Astrocyte (in vitro differentiated cells and primary cell): ENCODE results near the gene RASGRP3. TPM values are rescaled to one million over a fixed set of nuclear protein-coding genes. Genes with fewer than 3 reads are reported as not detected.

Experiments
- DNase-seq: peaks from one replicate; pipeline ENCODE4 v3.0.0-alpha.2; 2010; ENCODE audit warnings: low read depth
- FAIRE-seq: peaks from 2 replicates; lab custom pipeline; 2011; peaks lifted over from hg19 to GRCh38; lab: Jason Lieb, UNC
- H2AFZ ChIP-seq: 2 replicates; pipeline ENCODE4 v1.6.0; 2012; ENCODE audit warnings: low read depth, low read length, inconsistent platforms
- H3K27ac ChIP-seq: 2 replicates; pipeline ENCODE4 v1.5.1; 2011; ENCODE audit warnings: low read depth, low read length, inconsistent platforms
- H3K27me3 ChIP-seq: 2 replicates; pipeline ENCODE4 v1.6.0; 2011; ENCODE audit warnings: low read length, inconsistent platforms; ENCODE audit not compliant: insufficient read depth
- H3K36me3 ChIP-seq: 2 replicates; pipeline ENCODE4 v1.5.1; 2011; ENCODE audit warnings: low read length, inconsistent platforms; ENCODE audit not compliant: insufficient read depth
- H3K4me1 ChIP-seq: 2 replicates; pipeline ENCODE4 v1.5.1; 2011; ENCODE audit warnings: low read length, inconsistent platforms; ENCODE audit not compliant: insufficient read depth
- H3K4me2 ChIP-seq: 2 replicates; pipeline ENCODE4 v1.6.0; 2012; ENCODE audit warnings: low read length, inconsistent platforms
- H3K4me3 ChIP-seq: 2 replicates; pipeline ENCODE4 v1.5.1; 2011; ENCODE audit warnings: low read depth, mild to moderate bottlenecking, low read length, inconsistent platforms; ENCODE audit not compliant: insufficient read depth
- H3K79me2 ChIP-seq: 2 replicates; pipeline ENCODE4 v1.6.0; 2012; ENCODE audit warnings: mild to moderate bottlenecking, low read length, inconsistent platforms; ENCODE audit not compliant: insufficient read depth
- H3K9ac ChIP-seq: 2 replicates; pipeline ENCODE4 v1.6.0; 2012; ENCODE audit warnings: mild to moderate bottlenecking, low read length, inconsistent platforms
- H3K9me3 ChIP-seq: 2 replicates; pipeline ENCODE4 v1.5.1; 2012; ENCODE audit warnings: low read depth, mild to moderate bottlenecking, low read length, inconsistent platforms; ENCODE audit not compliant: insufficient read depth
- H4K20me1 ChIP-seq: 2 replicates; pipeline ENCODE4 v1.6.0; 2012; ENCODE audit warnings: low read length, inconsistent platforms; ENCODE audit not compliant: insufficient read depth
- H3K27ac Mint-ChIP-seq: one replicate; pipeline ENCODE4 v1.8.0; 2021; ENCODE audit warnings: mild to moderate bottlenecking, mixed read lengths; ENCODE audit not compliant: unreplicated experiment
- H3K27me3 Mint-ChIP-seq: one replicate; pipeline ENCODE4 v1.8.0; 2021; ENCODE audit warnings: low read depth, mixed read lengths; ENCODE audit not compliant: unreplicated experiment
- H3K36me3 Mint-ChIP-seq: one replicate; pipeline ENCODE4 v1.8.0; 2021; ENCODE audit warnings: low read depth, mixed read lengths; ENCODE audit not compliant: unreplicated experiment
- H3K4me1 Mint-ChIP-seq: one replicate; pipeline ENCODE4 v1.8.0; 2021; ENCODE audit warnings: low read depth, mixed read lengths; ENCODE audit not compliant: unreplicated experiment
- H3K4me3 Mint-ChIP-seq: one replicate; pipeline ENCODE4 v1.8.0; 2021; ENCODE audit warnings: mild to moderate bottlenecking, moderate library complexity, mixed read lengths; ENCODE audit not compliant: unreplicated experiment
- H3K9me3 Mint-ChIP-seq: one replicate; pipeline ENCODE4 v1.8.0; 2021; ENCODE audit warnings: mild to moderate bottlenecking, mixed read lengths; ENCODE audit not compliant: unreplicated experiment
- EZH2 ChIP-seq: IDR thresholded peaks from 2 replicates; pipeline ENCODE4 v1.6.1; 2012; ENCODE audit warnings: mild to moderate bottlenecking, low read length, inconsistent platforms; ENCODE audit not compliant: insufficient read depth
- total RNA-seq: library from RNA; stranded (reverse); gene quantifications from 2 replicates; pipeline ENCODE4 v1.2.1, GENCODE V29; 2021
- TF ChIP-seq, protein P1 (sequence below): IDR thresholded peaks from 2 replicates; pipeline ENCODE4 v1.5.1; 2011; ENCODE audit warnings: low read depth, mild to moderate bottlenecking, inconsistent platforms, low read length, moderate library complexity; ENCODE audit not compliant: insufficient read depth

RASGRP3 gene
- total RNA-seq, 1 donor from 2014 or later, result 2.8 TPM

DNA sequence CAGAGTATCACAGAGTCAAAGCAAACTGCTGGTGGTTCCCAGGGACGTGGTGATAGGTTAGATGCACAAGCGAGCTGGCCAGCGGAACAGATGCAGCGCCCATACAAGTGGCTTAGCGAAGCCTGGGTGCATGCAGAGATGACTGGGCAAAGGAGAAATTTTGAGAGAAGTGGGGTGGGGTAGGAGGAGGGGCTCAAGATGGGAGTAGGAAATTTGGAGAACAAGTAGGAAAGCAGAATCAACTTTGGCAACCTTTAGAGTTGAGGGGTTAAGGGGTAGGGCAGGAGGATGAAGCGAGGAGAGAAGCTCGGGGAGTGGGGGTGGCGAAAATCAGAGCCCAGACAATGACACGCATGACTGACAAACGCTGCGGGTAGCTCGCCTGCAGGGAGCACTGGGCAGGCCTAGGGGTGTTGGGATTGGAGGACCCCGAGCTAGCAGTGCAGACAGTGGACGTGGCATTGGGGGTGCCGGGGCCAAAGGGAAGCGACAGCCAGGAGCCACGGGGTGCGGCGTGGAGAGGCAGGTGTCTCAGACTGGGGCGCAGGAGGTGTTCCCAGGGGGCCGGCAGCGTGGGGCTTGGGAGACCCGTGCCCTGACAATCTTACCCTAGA is 122.2 kb downstream of the RASGRP3 start:
- DNase-seq, result peak; percentile 45
- peak overlapping the region; percentile 90 for H3K27ac ChIP-seq

DNA sequence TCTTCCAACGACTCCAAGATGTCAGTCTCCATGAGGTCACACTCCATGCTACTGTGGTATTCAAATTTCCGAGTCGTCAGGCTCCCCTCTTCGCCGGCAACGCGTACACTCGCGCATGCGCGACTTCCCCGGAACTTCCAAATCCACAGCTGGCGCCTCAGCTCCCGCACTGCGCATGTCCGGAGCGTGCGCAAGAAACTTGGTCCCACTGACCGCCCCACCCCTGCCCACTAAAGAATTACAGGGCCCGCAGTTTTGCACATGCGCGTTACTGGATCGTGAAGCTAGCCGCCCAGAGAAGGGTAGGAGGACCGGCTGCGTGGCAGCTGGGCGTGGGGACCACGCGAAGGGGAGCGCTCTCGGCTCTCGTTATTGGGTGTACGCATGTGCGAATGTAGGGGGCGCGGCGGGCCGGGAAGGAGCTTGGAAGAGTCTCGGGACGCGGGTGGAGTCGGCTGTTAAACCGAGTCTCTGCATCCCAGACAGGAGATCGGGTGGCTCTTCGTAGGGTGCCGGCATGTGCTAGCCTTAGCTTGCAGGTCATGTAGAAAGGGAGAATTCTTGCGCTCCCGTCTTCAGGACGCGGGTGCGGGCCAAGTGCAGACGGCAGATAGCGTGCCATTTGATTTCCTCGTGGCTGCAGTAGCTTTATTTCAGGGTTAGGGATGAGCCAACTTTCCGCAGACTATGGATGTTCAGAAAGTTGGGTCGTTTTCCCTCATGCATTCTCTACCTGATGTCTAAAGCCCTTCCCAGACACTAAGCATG is 122.9 kb downstream of the RASGRP3 start, which contains the start of gene FAM98A:
TSS of gene FAM98A (minus strand) at position 125 of the 768 bp plus-strand sequence. CDS start at position 47, 78 bp downstream.
- Histone ChIP-seq H3K4me2 (peak within 1 kb of the TSS; percentile 90), H4K20me1 (peaks cover 22% of the 10 kb centered on the region), H3K9me3 (no peaks in the 10 kb centered on the region), H3K36me3 (peaks cover 4% of the 10 kb centered on the region), H3K9ac (peak within 1 kb of the TSS; percentile 94), H2AFZ (peak within 1 kb of the TSS; percentile 97), H3K27me3 (no peaks in the 10 kb centered on the region), H3K4me3 (peak within 1 kb of the TSS; percentile 84), H3K79me2 (peaks cover 46% of the 10 kb centered on the region), H3K27ac (peak within 1 kb of the TSS; percentile 90), H3K4me1 (peaks cover 10% of the 10 kb centered on the region)
- Mint-ChIP-seq H3K4me3 (peak within 1 kb of the TSS; percentile 99), H3K4me1 (peaks cover 24% of the 10 kb centered on the region), H3K27me3 (no peaks in the 10 kb centered on the region), H3K9me3 (no peaks in the 10 kb centered on the region), H3K36me3 (peaks cover 6% of the 10 kb centered on the region), H3K27ac (peak within 1 kb of the TSS; percentile 98)
- FAIRE-seq, result peak; percentile 23
- peak; percentile 94 for DNase-seq
- TF ChIP-seq EZH2, result no peak
- TF ChIP-seq, protein P1, sequence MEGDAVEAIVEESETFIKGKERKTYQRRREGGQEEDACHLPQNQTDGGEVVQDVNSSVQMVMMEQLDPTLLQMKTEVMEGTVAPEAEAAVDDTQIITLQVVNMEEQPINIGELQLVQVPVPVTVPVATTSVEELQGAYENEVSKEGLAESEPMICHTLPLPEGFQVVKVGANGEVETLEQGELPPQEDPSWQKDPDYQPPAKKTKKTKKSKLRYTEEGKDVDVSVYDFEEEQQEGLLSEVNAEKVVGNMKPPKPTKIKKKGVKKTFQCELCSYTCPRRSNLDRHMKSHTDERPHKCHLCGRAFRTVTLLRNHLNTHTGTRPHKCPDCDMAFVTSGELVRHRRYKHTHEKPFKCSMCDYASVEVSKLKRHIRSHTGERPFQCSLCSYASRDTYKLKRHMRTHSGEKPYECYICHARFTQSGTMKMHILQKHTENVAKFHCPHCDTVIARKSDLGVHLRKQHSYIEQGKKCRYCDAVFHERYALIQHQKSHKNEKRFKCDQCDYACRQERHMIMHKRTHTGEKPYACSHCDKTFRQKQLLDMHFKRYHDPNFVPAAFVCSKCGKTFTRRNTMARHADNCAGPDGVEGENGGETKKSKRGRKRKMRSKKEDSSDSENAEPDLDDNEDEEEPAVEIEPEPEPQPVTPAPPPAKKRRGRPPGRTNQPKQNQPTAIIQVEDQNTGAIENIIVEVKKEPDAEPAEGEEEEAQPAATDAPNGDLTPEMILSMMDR, result no peak

More for the DNA sequence above, 122.2 kb downstream of the RASGRP3 start:
- peak overlapping the region; percentile 85 for H2AFZ ChIP-seq
- peak overlapping the region; percentile 94 for H3K9ac ChIP-seq
- H3K4me2 ChIP-seq, result peak overlapping the region; percentile 90
- H3K27me3 Mint-ChIP-seq, result no peaks in the 10 kb centered on the region
- H3K4me3 Mint-ChIP-seq, result peak overlapping the region; percentile 99
- peaks cover 53% of the 10 kb centered on the region for H3K79me2 ChIP-seq
- TF ChIP-seq, protein P1, result no peak
- TF ChIP-seq EZH2, result no peak
- peak overlapping the region; percentile 79 for H3K4me3 ChIP-seq
- H4K20me1 ChIP-seq, result peaks cover 28% of the 10 kb centered on the region
- peaks cover 10% of the 10 kb centered on the region for H3K4me1 ChIP-seq
- FAIRE-seq, result no peak
- peaks cover 10% of the 10 kb centered on the region for H3K36me3 ChIP-seq
- peaks cover 24% of the 10 kb centered on the region for H3K4me1 Mint-ChIP-seq
- peak overlapping the region; percentile 98 for H3K27ac Mint-ChIP-seq
- peaks cover 6% of the 10 kb centered on the region for H3K36me3 Mint-ChIP-seq
- H3K27me3 ChIP-seq, result no peaks in the 10 kb centered on the region
- H3K9me3 ChIP-seq, result no peaks in the 10 kb centered on the region
- no peaks in the 10 kb centered on the region for H3K9me3 Mint-ChIP-seq

DNA sequence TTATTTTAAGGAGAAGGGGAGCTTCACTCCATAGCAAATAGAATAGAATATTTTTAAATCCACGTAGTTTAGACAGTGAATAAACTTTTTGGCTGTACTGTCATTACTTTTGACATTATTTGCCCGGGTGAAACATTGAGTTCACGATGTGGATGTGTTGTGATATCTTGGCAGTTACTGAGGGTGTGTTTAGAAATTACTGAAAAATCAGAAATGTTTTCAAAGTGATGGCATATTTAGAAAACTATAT is 123.4 kb downstream of the RASGRP3 start:
- no peaks in the 10 kb centered on the region for H3K27me3 Mint-ChIP-seq
- Histone ChIP-seq H3K9me3 (no peaks in the 10 kb centered on the region), H3K4me2 (peak overlapping the region; percentile 88), H3K4me1 (peaks cover 10% of the 10 kb centered on the region), H3K9ac (peak overlapping the region; percentile 94), H3K4me3 (peak overlapping the region; percentile 84), H3K79me2 (peaks cover 42% of the 10 kb centered on the region), H4K20me1 (peaks cover 18% of the 10 kb centered on the region), H3K36me3 (peaks cover under 1% of the 10 kb centered on the region), H3K27ac (peak overlapping the region; percentile 74), H2AFZ (peak overlapping the region; percentile 97), H3K27me3 (no peaks in the 10 kb centered on the region)
- TF ChIP-seq EZH2, result no peak
- peak overlapping the region; percentile 98 for H3K27ac Mint-ChIP-seq
- H3K9me3 Mint-ChIP-seq, result no peaks in the 10 kb centered on the region
- H3K4me3 Mint-ChIP-seq, result peak overlapping the region; percentile 99
- peaks cover 3% of the 10 kb centered on the region for H3K36me3 Mint-ChIP-seq
- no peak for DNase-seq
- H3K4me1 Mint-ChIP-seq, result peaks cover 22% of the 10 kb centered on the region
- FAIRE-seq, result no peak
